H1 (cell line): ENCODE results near the gene SLC2A5. TPM values are rescaled to one million over a fixed set of nuclear protein-coding genes. Genes with fewer than 3 reads are reported as not detected.
A peak's percentile ranks its signal among the peaks of the same experiment; 100 is the strongest.

ENCODE experiments used
- CTCF ChIA-PET: fragments of 300-600 bp; sonication (Branson Sonifier 250); formaldehyde crosslinking; loops from one replicate; lab custom pipeline; 2021; ENCODE audit not compliant: partially characterized antibody; lab: Charles Lee
- POLR2A ChIA-PET: fragments of 300-600 bp; sonication (Branson Sonifier 250); formaldehyde crosslinking; loops from one replicate; lab custom pipeline; 2021; ENCODE audit warnings: inconsistent platforms; ENCODE audit not compliant: partially characterized antibody; lab: Charles Lee
- DNase-seq, 2 experiments: peaks; one replicate each; pipeline versions ENCODE4 v3.0.0 to v3.0.0-alpha.2; 2010 to 2022; ENCODE audit warnings: low spot score in 2 of 2, low read depth in 1 of 2, mixed read lengths in 1 of 2
- FAIRE-seq: peaks from 2 replicates; lab custom pipeline; 2011; peaks lifted over from hg19 to GRCh38; lab: Jason Lieb, UNC
- H2AFZ ChIP-seq: 2 replicates; pipeline ENCODE4 v1.8.1; 2012; ENCODE audit warnings: low read length, inconsistent platforms
- H2AK5ac ChIP-seq: 2 replicates; pipeline ENCODE4 v1.6.1; 2013; ENCODE audit warnings: low read depth, low read length
- H2BK120ac ChIP-seq: replicated peaks from 2 replicates; pipeline ENCODE3; 2013; ENCODE audit warnings: low read depth, low read length, inconsistent platforms
- H2BK12ac ChIP-seq: 2 replicates; pipeline ENCODE4 v1.6.1; 2013; ENCODE audit warnings: low read depth, low read length
- H2BK15ac ChIP-seq: 2 replicates; pipeline ENCODE4 v1.6.1; 2013; ENCODE audit warnings: low read length
- H2BK20ac ChIP-seq: 2 replicates; pipeline ENCODE4 v1.6.1; 2013; ENCODE audit warnings: low read length
- H2BK5ac ChIP-seq: 2 replicates; pipeline ENCODE4 v1.6.1; 2013; ENCODE audit warnings: low read depth, low read length
- H3K14ac ChIP-seq: 2 replicates; pipeline ENCODE4 v1.6.1; 2013; ENCODE audit warnings: inconsistent platforms; ENCODE audit not compliant: insufficient read length
- H3K18ac ChIP-seq: 2 replicates; pipeline ENCODE4 v1.6.1; 2013; ENCODE audit warnings: low read length; ENCODE audit errors: extremely low read depth
- H3K23ac ChIP-seq: 2 replicates; pipeline ENCODE4 v1.6.1; 2013; ENCODE audit warnings: inconsistent platforms; ENCODE audit not compliant: insufficient read length
- H3K23me2 ChIP-seq: 2 replicates; pipeline ENCODE4 v1.6.1; 2013; ENCODE audit warnings: low read depth, low read length
- H3K27ac ChIP-seq: 2 replicates; pipeline ENCODE4 v1.6.1; 2011; ENCODE audit warnings: low read depth, low read length, inconsistent platforms
- H3K27me3 ChIP-seq, 4 experiments: replicated peaks in 1 of 4; 1 replicate in 1 of 4; 2 replicates in 3 of 4; pipeline versions ENCODE4 v1.6.1 to v1.8.1; 2011 to 2013; ENCODE audit warnings: low read length in 3 of 4, mild to moderate bottlenecking in 3 of 4, inconsistent platforms in 2 of 4, mixed read lengths in 2 of 4, moderate library complexity in 1 of 4; ENCODE audit not compliant: control insufficient read depth in 3 of 4, insufficient read depth in 3 of 4; ENCODE audit errors: extremely low read depth in 1 of 4
- H3K36me3 ChIP-seq, 4 experiments: 2 replicates each; pipeline versions ENCODE4 v1.6.1 to v1.8.1; 2011 to 2013; ENCODE audit warnings: mild to moderate bottlenecking in 4 of 4, low read length in 3 of 4, moderate library complexity in 2 of 4, control low read depth in 1 of 4, inconsistent platforms in 1 of 4; ENCODE audit not compliant: insufficient read depth in 4 of 4, control insufficient read depth in 2 of 4
- H3K4ac ChIP-seq: replicated peaks from 2 replicates; pipeline ENCODE3; 2013; ENCODE audit warnings: low read length, low read depth, mixed read lengths, inconsistent platforms; ENCODE audit not compliant: insufficient read length
- H3K4me1 ChIP-seq, 4 experiments: replicated peaks in 1 of 4; 1 replicate in 1 of 4; 2 replicates in 3 of 4; pipeline versions ENCODE4 v1.6.1 to v1.8.1; 2011 to 2013; ENCODE audit warnings: low read length in 3 of 4, inconsistent platforms in 2 of 4, mixed read lengths in 1 of 4; ENCODE audit not compliant: insufficient read depth in 4 of 4, control insufficient read depth in 3 of 4
- H3K4me2 ChIP-seq, 2 experiments: 2 replicates each; pipeline versions ENCODE4 v1.6.1 to v1.8.1; 2011 to 2013; ENCODE audit warnings: low read depth in 2 of 2, low read length in 2 of 2, control low read depth in 1 of 2, inconsistent platforms in 1 of 2, mild to moderate bottlenecking in 1 of 2; ENCODE audit not compliant: insufficient read depth in 1 of 2
- H3K4me3 ChIP-seq, 4 experiments: fragments of 200-600, 300-600 bp in 1 of 4; sonication (generic), shearing (Covaris generic), sonication (Bioruptor Twin) in 1 of 4; 2 replicates each; pipeline versions ENCODE4 v1.5.1 to v1.8.1; 2011 to 2016; ENCODE audit warnings: low read length in 4 of 4, low read depth in 3 of 4, control low read depth in 2 of 4, inconsistent platforms in 2 of 4, mild to moderate bottlenecking in 2 of 4, mixed read lengths in 1 of 4, moderate library complexity in 1 of 4; ENCODE audit not compliant: insufficient read depth in 2 of 4; ENCODE audit errors: extremely low read depth in 1 of 4
- H3K56ac ChIP-seq: replicated peaks from 2 replicates; pipeline ENCODE3; 2013; ENCODE audit warnings: low read depth, mild to moderate bottlenecking, mixed read lengths, low read length, inconsistent platforms; ENCODE audit not compliant: insufficient read length
- H3K79me1 ChIP-seq: 2 replicates; pipeline ENCODE4 v1.6.1; 2013; ENCODE audit warnings: low read depth, low read length, control low read depth
- H3K79me2 ChIP-seq, 2 experiments: 2 replicates each; pipeline versions ENCODE4 v1.6.1 to v1.8.1; 2012 to 2013; ENCODE audit warnings: low read length in 2 of 2, mild to moderate bottlenecking in 2 of 2, inconsistent platforms in 1 of 2; ENCODE audit not compliant: insufficient read depth in 2 of 2, control insufficient read depth in 1 of 2
- H3K9ac ChIP-seq, 4 experiments: replicated peaks in 1 of 4; 1 replicate in 1 of 4; 2 replicates in 3 of 4; pipeline versions ENCODE4 v1.6.1 to v1.8.1; 2011 to 2013; ENCODE audit warnings: low read depth in 3 of 4, low read length in 3 of 4, control low read depth in 2 of 4, mild to moderate bottlenecking in 2 of 4, moderate library complexity in 2 of 4, inconsistent platforms in 1 of 4; ENCODE audit errors: extremely low read depth in 1 of 4
- H3K9me3 ChIP-seq, 2 experiments: 2 replicates each; pipeline versions ENCODE4 v1.6.1 to v1.8.1; 2012 to 2013; ENCODE audit warnings: mild to moderate bottlenecking in 2 of 2, moderate library complexity in 2 of 2, control low read depth in 1 of 2, inconsistent platforms in 1 of 2, low read depth in 1 of 2, low read length in 1 of 2, mixed read lengths in 1 of 2; ENCODE audit not compliant: insufficient read depth in 2 of 2
- H4K20me1 ChIP-seq, 2 experiments: replicated peaks in 1 of 2; 2 replicates each; pipeline versions ENCODE3 to v1.8.1; 2011 to 2013; ENCODE audit warnings: inconsistent platforms in 2 of 2, low read length in 2 of 2, mild to moderate bottlenecking in 1 of 2; ENCODE audit not compliant: insufficient read depth in 2 of 2, control insufficient read depth in 1 of 2
- H4K5ac ChIP-seq: 2 replicates; pipeline ENCODE4 v1.6.1; 2013; ENCODE audit warnings: low read length, low read depth, mixed read lengths, inconsistent platforms; ENCODE audit not compliant: insufficient read length
- H4K8ac ChIP-seq: 2 replicates; pipeline ENCODE4 v1.8.0; 2013; ENCODE audit warnings: mild to moderate bottlenecking, moderate library complexity, low read length, inconsistent platforms; ENCODE audit not compliant: insufficient read depth; ENCODE audit errors: extremely low read depth
- H4K91ac ChIP-seq: replicated peaks from 2 replicates; pipeline ENCODE3; 2013; ENCODE audit warnings: low read length, mixed read lengths, inconsistent platforms; ENCODE audit not compliant: insufficient read length
- ASH2L ChIP-seq: fragments of 200-600, 300-600 bp; sonication (generic); IDR thresholded peaks from one replicate; pipeline ENCODE4 v1.7.1; 2017; ENCODE audit warnings: low read length
- POLR2A ChIP-seq, 2 experiments: IDR thresholded peaks; 1 replicate in 1 of 2; 2 replicates in 1 of 2; pipeline ENCODE4 v1.6.1; 2011; ENCODE audit warnings: low read depth in 2 of 2, low read length in 2 of 2, mild to moderate bottlenecking in 2 of 2; ENCODE audit errors: control extremely low read depth in 1 of 2
- SIX5 ChIP-seq: IDR thresholded peaks from 2 replicates; pipeline ENCODE4 v1.6.1; 2011; ENCODE audit warnings: mild to moderate bottlenecking, low read depth, low read length
- whole genome bisulfite sequencing, 2 experiments: shearing (Covaris generic) in 1 of 2; methylation state at CpG; one replicate each; pipeline versions ENCODE4 v1.1.6 to v1.1.7; 2013 to 2015; ENCODE audit warnings: low lambda C conversion rate in 2 of 2, mixed read lengths in 2 of 2, inconsistent platforms in 1 of 2, low coverage in 1 of 2, missing lambda C conversion rate in 1 of 2; ENCODE audit not compliant: insufficient replicate concordance in 2 of 2, insufficient coverage in 1 of 2, insufficient read length in 1 of 2; ENCODE audit errors: extremely low coverage in 1 of 2, missing lambda C conversion rate in 1 of 2; 5-methylcytosine and 5-hydroxymethylcytosine counted together
- polyA plus RNA-seq, 7 experiments: library from polyadenylated mRNA; depleted of rRNA in 3 of 7; stranded (reverse) in 5 of 7; unstranded in 2 of 7; fragments of >200 nt in 5 of 7; fragments of 200-250 nt in 2 of 7; gene quantifications; 1 replicate in 5 of 7; 2 replicates in 1 of 7; 4 replicates in 1 of 7; pipeline versions ENCODE4 v1.2.1 to v1.2.3, GENCODE V29; 2011 to 2013; ENCODE audit warnings: missing spikeins in 2 of 7, mixed read lengths in 2 of 7
- total RNA-seq: library from RNA; stranded (reverse); fragmentation: NEBNext Ultra II Directional; extraction: Animal tissue kit (Norgen Biotek cat#: 25700); gene quantifications from 2 replicates; pipeline ENCODE4 v1.2.1, GENCODE V29; 2021

Gene SLC2A5
- total and polyA plus RNA-seq, 2 of the 8 experiments (the other 6 are each of a cell fraction or from before 2014, with no cell fraction given), result 0.12 TPM; not detected in 1

DNA sequence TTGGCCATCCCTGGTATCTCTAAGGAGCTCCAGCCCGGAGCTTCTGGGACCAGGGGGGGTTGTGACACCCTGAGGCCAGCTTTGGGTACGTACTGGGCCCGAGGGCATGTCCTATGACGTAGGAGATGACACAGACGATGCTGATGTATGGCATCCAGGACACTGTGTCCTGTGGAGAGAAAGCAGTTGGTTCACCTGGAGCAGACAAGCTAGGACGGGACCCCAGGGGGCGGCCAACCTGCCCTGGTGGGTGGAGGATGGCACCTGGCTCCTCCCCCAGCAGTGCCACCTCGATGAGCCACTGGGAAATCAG lies 31.1 kb downstream of the SLC2A5 start:
- no peak for TF ChIP-seq ASH2L
- TF ChIP-seq POLR2A (IDR thresholded peaks at IDR 0.05; ENCODE audit: control extremely low read depth in 1 of 2, low read depth in 2 of 2, low read length in 2 of 2), result no peak
- no peak for TF ChIP-seq SIX5
- Histone ChIP-seq H3K56ac (no peak overlapping the region), H3K18ac (no peak overlapping the region), H2AK5ac (no peak overlapping the region), H4K20me1 (peaks cover 0 to 2% of the 10 kb centered on the region in 2 experiments), H2AFZ (no peak overlapping the region), H3K23ac (no peak overlapping the region), H4K5ac (no peak overlapping the region), H3K4me1 (no peaks in the 10 kb centered on the region; a peak in 2 of 7 replicates), H3K4me2 (no peak overlapping the region), H3K27ac (no peak overlapping the region), H3K79me1 (no peaks in the 10 kb centered on the region), H2BK120ac (no peak overlapping the region), H2BK20ac (no peak overlapping the region), H4K91ac (no peak overlapping the region), H3K4ac (no peak overlapping the region), H3K79me2 (no peaks in the 10 kb centered on the region), H3K9ac (no peak overlapping the region), H2BK12ac (no peak overlapping the region), H3K4me3 (no peak overlapping the region), H3K9me3 (peaks cover 0 to 5% of the 10 kb centered on the region in 2 experiments; a peak in 1 of 4 replicates), H3K36me3 (no peaks in the 10 kb centered on the region; a peak in 1 of 8 replicates), H3K23me2 (no peaks in the 10 kb centered on the region), H3K14ac (no peak overlapping the region), H4K8ac (peak overlapping the region; percentile 38; the same call in 1 of the 2 replicates), H2BK15ac (no peak overlapping the region), H2BK5ac (no peak overlapping the region), H3K27me3 (no peaks in the 10 kb centered on the region; a peak in 1 of 7 replicates)
- DNase-seq, result no peak
- FAIRE-seq, result no peak
- CTCF ChIA-PET, result interaction anchor here (0.9 to 3.7 kb wide), 12 partner anchors 10 to 87 kb away, joined by 3 to 16 read pairs (median 4); no protein-coding TSS in a partner anchor
- WGBS, 2 experiments, result 84% methylated on average over 6 of the region's 8 CpGs; no CpG with 5 or more reads in 1 of the 2 experiments
- POLR2A ChIA-PET, result interaction anchor here (1.6 kb wide), 1 partner anchor 9 kb away, joined by 5 read pairs; no protein-coding TSS in a partner anchor
